GM12873 (cell line): ENCODE results near the gene KCNG1.

Experiments used
- CTCF ChIP-seq: IDR thresholded peaks from 2 replicates; pipeline ENCODE4 v1.5.1; 2012; ENCODE audit warnings: low read depth, mild to moderate bottlenecking, moderate library complexity, low read length, control low read depth; ENCODE audit not compliant: insufficient read depth; ENCODE audit errors: missing control alignments

Gene KCNG1

DNA sequence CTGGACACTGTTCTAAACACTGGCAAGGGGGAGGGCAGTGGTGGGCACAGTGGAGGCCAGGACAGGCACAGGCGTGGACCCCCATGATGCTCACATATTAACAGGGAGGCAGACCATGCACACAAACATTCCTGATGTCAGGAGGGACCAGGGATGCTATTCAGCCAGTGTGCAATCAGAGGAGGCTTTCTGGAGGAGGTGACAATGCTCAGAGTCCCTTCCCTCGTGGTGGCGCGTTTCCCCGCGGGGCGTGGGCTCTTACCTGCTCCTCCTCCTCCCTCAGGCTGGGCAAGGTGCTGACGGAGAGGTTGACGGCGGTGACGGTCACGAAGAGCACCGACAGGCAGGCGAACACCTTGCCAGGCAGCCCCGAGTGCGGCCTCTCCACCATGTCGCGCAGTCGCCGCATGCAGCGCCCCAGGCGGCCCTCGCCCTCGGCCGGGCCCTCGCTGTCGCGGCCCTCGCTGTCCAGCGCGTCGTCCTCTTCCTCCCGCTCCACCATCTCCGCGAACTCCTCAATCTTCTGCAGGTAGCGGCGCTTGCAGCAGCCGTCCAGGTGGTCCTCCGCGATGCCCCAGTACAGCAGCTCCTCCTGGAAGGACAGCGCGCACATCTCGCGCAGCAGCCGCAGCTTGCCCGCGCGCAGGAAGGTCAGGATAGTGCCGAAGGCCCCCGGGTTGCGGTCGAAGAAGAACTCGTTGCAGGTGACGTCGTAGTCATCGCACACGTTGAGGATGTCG, 13.4 kb downstream of the KCNG1 start:
- TF ChIP-seq CTCF, result no peak

- no peak for TF ChIP-seq CTCF
These were observed 14.2 kb downstream of the KCNG1 start for GRCh38 chr20:51008718-51009117.

- no peak for TF ChIP-seq CTCF
These were observed 17.7 kb downstream of the KCNG1 start for GRCh38 chr20:51005214-51005613.

DNA sequence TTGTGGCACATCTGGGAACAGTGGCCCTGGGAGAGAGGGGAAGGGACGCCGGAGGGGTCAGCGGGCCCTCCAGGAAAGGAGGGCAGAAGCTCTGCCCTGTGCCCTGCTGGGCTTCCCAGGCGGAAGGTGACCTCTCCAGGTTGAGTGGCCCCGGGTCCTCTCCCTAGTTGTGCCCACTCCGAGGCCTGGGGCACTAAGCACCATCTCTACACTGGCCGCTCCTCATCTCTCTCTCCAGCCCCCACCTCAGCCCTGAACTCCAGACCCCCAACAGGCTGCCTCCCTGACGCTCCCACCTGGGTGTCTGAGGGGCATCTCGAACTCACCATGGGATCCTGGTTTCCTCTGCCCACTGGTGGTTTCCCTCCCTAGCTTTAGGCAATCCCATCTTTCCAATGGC, 18.1 kb downstream of the KCNG1 start:
- TF ChIP-seq CTCF, result no peak

GRCh38 chr20:51004305-51004727, 18.6 kb downstream of the KCNG1 start:
- no peak for TF ChIP-seq CTCF

DNA sequence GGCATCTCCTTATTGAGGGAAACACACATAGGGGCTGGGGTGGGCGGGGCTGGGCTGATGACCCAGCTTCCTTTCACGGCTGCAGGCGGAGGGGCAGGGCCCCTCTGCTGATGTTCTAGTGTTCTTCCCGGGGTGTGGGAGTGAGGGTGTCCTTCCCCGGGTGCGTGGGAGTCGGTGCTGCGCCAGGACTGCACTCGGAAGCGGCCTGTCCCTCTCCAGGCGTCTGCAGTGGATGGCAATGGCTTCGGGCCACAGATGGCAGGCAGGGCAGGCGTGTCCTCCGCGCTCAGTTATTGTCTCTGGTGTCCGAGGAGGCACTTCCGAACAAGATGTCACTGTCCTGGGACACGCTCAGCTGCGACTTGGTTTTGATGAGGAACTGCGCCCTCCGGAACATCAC, 19.2 kb downstream of the KCNG1 start:
- no peak for TF ChIP-seq CTCF

DNA sequence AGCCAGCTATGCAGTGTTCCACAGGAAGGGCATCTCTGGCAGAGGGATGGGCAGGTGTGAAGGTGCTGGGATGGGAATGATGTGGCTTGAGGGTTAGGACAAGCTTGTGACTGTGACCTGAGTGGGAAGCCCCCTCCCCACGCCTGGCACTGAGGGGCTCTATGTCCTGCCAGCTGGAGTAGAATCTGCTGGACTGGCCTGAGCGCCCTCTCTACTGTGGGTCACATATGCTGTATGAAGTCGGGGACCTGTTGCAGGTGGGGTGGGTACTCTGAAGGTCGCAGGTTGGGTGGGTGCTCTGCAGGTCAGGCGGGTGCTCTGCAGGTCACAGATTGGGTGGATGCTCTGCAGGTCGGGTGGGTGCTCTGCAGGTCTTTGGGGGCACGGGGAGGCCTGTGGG, 20.3 kb downstream of the KCNG1 start:
- TF ChIP-seq CTCF, result no peak
